Measurements from ENCODE around the gene SQOR. TPM values are rescaled to one million over a fixed set of nuclear protein-coding genes. Genes with fewer than 3 reads are reported as not detected.
A peak's percentile ranks its signal among the peaks of the same experiment; 100 is the strongest.

Gene SQOR
- total RNA-seq = 10 to 100 TPM; 39.3 to 56.0 (median 52.7) TPM

GRCh38 chr15:45634432-45635190 is at the start of gene SQOR:
TSS of gene SQOR (plus strand) at chr15:45635029. CDS start at chr15:45658924, 23,895 bp downstream.
- intact Hi-C loops (cut with DNase I; ENCODE audit: low total_unique reads) = no loop called here
- DNase-seq (ENCODE audit: low spot score in 2 of 2) = peak; percentile 88 to 98
- TF ChIP-seq CTCF (IDR thresholded peaks at IDR 0.05) (no peak), POLR2A (IDR thresholded peaks at IDR 0.05) (peak in 1 of 2 donors; percentile 6)
- peak within 1 kb of the TSS; percentile 54 for H3K4me3 ChIP-seq (ENCODE audit: low read depth, poor library complexity, severe bottlenecking)
- 2 to 4% methylated on average over 17 to 32 of the region's 53 CpGs for WGBS, 2 donors

GRCh38 chr15:45585069-45585791 is 49.6 kb upstream of the SQOR start:
- 63 to 65% methylated on average over 7 of the region's 7 CpGs for WGBS, 2 donors
- intact Hi-C loops (cut with DNase I; ENCODE audit: low total_unique reads) = no loop called here
- TF ChIP-seq CTCF (IDR thresholded peaks at IDR 0.05) = no peak
- no peak for DNase-seq (ENCODE audit: low spot score in 2 of 2)
- no peak overlapping the region for H3K4me3 ChIP-seq (ENCODE audit: low read depth, poor library complexity, severe bottlenecking)

GRCh38 chr15:45586125-45586524 is 48.7 kb upstream of the SQOR start:
- DNase-seq (ENCODE audit: low spot score in 2 of 2) = no peak
- 51 to 59% methylated on average over 3 of the region's 3 CpGs for WGBS, 2 donors
- TF ChIP-seq POLR2A (IDR thresholded peaks at IDR 0.05) (no peak), CTCF (IDR thresholded peaks at IDR 0.05) (no peak)
- H3K4me3 ChIP-seq (ENCODE audit: low read depth, poor library complexity, severe bottlenecking) = no peak overlapping the region
- intact Hi-C loops (cut with DNase I; ENCODE audit: low total_unique reads) = no loop called here

- intact Hi-C loops (cut with DNase I; ENCODE audit: low total_unique reads) = no loop called here
- TF ChIP-seq CTCF (IDR thresholded peaks at IDR 0.05) = no peak
- no peak for TF ChIP-seq POLR2A (IDR thresholded peaks at IDR 0.05)
- H3K4me3 ChIP-seq (ENCODE audit: low read depth, poor library complexity, severe bottlenecking) = peak overlapping the region; percentile 98
- 1 to 2% methylated on average over 14 of the region's 14 CpGs for WGBS, 2 donors
- DNase-seq (ENCODE audit: low spot score in 2 of 2) = no peak
Measured at GRCh38 chr15:45586601-45587094, 48.2 kb upstream of the SQOR start.

- intact Hi-C loops (cut with DNase I; ENCODE audit: low total_unique reads) = no loop called here
- TF ChIP-seq POLR2A (IDR thresholded peaks at IDR 0.05) (no peak), CTCF (IDR thresholded peaks at IDR 0.05) (no peak)
- peak; percentile 89 to 98 for DNase-seq (ENCODE audit: low spot score in 2 of 2)
- peak within 1 kb of the TSS; percentile 98 for H3K4me3 ChIP-seq (ENCODE audit: low read depth, poor library complexity, severe bottlenecking)
- 0 to 2% methylated on average over 33 to 53 of the region's 62 CpGs for WGBS, 2 donors
Measured at GRCh38 chr15:45587095-45587862, 47.5 kb upstream of the SQOR start, which contains the start of gene BLOC1S6. TSS of gene BLOC1S6 (plus strand) at chr15:45587379. CDS start at chr15:45587444, 65 bp downstream.
